HG03342 (cell line): Measurements from ENCODE around the gene WDR77.

Experiments used
- ATAC-seq: cut with Tn5 transposase; IDR thresholded peaks from one replicate; pipeline ENCODE4 v1.9.1; 2021; ENCODE audit warnings: mild to moderate bottlenecking, moderate library complexity; ENCODE audit not compliant: unreplicated experiment

The WDR77 gene

GRCh38 chr1:111441573-111442192, 7.4 kb downstream of the WDR77 start:
- ATAC-seq = no peak

- ATAC-seq = no peak
Measured at GRCh38 chr1:111439461-111440351, 9.3 kb downstream of the WDR77 start.

GRCh38 chr1:111436726-111437125, 12.3 kb downstream of the WDR77 start:
- no peak for ATAC-seq

GRCh38 chr1:111424281-111424680, 24.8 kb downstream of the WDR77 start:
- no peak for ATAC-seq

GRCh38 chr1:111422546-111423391, 26.3 kb downstream of the WDR77 start:
- ATAC-seq = no peak

- ATAC-seq = no peak
Measured at GRCh38 chr1:111420377-111420776, 28.7 kb downstream of the WDR77 start.

- ATAC-seq = no peak
Measured at GRCh38 chr1:111419037-111419436, 30.0 kb downstream of the WDR77 start.

GRCh38 chr1:111417755-111418154, 31.3 kb downstream of the WDR77 start:
- no peak for ATAC-seq

GRCh38 chr1:111415461-111415860, 33.6 kb downstream of the WDR77 start:
- ATAC-seq = no peak

GRCh38 chr1:111414756-111415155, 34.3 kb downstream of the WDR77 start:
- ATAC-seq = no peak

- no peak for ATAC-seq
Measured at GRCh38 chr1:111412839-111413238, 36.2 kb downstream of the WDR77 start.

- no peak for ATAC-seq
Measured at GRCh38 chr1:111407301-111407700, 41.8 kb downstream of the WDR77 start.

GRCh38 chr1:111406321-111406768, 42.7 kb downstream of the WDR77 start:
- peak; percentile 94 for ATAC-seq

GRCh38 chr1:111404588-111404987, 44.5 kb downstream of the WDR77 start:
- ATAC-seq = no peak

- no peak for ATAC-seq
Measured at GRCh38 chr1:111402083-111402482, 47.0 kb downstream of the WDR77 start.

GRCh38 chr1:111399792-111400610, 49.1 kb downstream of the WDR77 start:
- ATAC-seq = no peak

GRCh38 chr1:111392460-111392945, 56.6 kb downstream of the WDR77 start:
- no peak for ATAC-seq

GRCh38 chr1:111392042-111392441, 57.0 kb downstream of the WDR77 start:
- no peak for ATAC-seq
